C4-2B (cell line): ENCODE results near the gene METTL23.
"Not testable (repeated sequence)": the region's sequence is repeated elsewhere in the genome, so short reads cannot be mapped to it uniquely, and the experiment has no call there.

Experiments
- H3K27ac ChIP-seq: fragments of 450-650 bp; 2 replicates; pipeline ENCODE4 v1.5.1; 2017
- CTCF ChIP-seq: fragments of 450-650 bp; conservative IDR thresholded peaks from 2 replicates; pipeline ENCODE4 v1.5.1; 2017; ENCODE audit warnings: mild to moderate bottlenecking
- ZFX ChIP-seq: fragments of 450-650 bp; IDR thresholded peaks from 2 replicates; pipeline ENCODE4 v1.6.1; 2017

The METTL23 gene

GRCh38 chr17:76710863-76711611 is 15.6 kb upstream of the METTL23 start, which contains the start of gene MXRA7:
TSS of gene MXRA7 (minus strand) at chr17:76710965. CDS start at chr17:76710946, 19 bp downstream.
- no peak within 1 kb of the TSS for H3K27ac ChIP-seq
- TF ChIP-seq CTCF (no peak), ZFX (no peak)

- H3K27ac ChIP-seq, result not testable (repeated sequence)
These were observed 14.3 kb upstream of the METTL23 start for GRCh38 chr17:76712321-76712720.

- no peak overlapping the region for H3K27ac ChIP-seq
- TF ChIP-seq ZFX (no peak), CTCF (no peak)
These were observed 12.9 kb upstream of the METTL23 start for GRCh38 chr17:76713765-76714164.

- TF ChIP-seq ZFX (no peak), CTCF (no peak)
- no peak overlapping the region for H3K27ac ChIP-seq
These were observed 12.3 kb upstream of the METTL23 start for GRCh38 chr17:76714336-76714735.

- H3K27ac ChIP-seq, result no peak overlapping the region
- TF ChIP-seq CTCF (peak; percentile 94), ZFX (no peak)
These were observed 11.7 kb upstream of the METTL23 start for GRCh38 chr17:76714822-76715495.

GRCh38 chr17:76715496-76715830 is 11.2 kb upstream of the METTL23 start:
- no peak overlapping the region for H3K27ac ChIP-seq
- TF ChIP-seq CTCF, result no peak
- TF ChIP-seq ZFX, result no peak

- TF ChIP-seq ZFX, result no peak
- no peak for TF ChIP-seq CTCF
- no peak overlapping the region for H3K27ac ChIP-seq
These were observed 10.3 kb upstream of the METTL23 start for GRCh38 chr17:76716146-76716838.
